HL-60/S4 treated with phorbol 12-myristate 13-acetate at 8.2 ng/mL for 4 days and 3 days (cell line): Measurements from ENCODE around the gene WWOX.

ENCODE experiments used
- in situ Hi-C: fragments of 300-500 bp; cut with MboI; formaldehyde crosslinking; loops from 2 replicates; pipeline ENCODE4 v1.15.0; 2022; ENCODE audit warnings: low sequenced_read_pairs

Gene WWOX

GRCh38 chr16:79131321-79132075 lies 1032.0 kb downstream of the WWOX start:
- in situ Hi-C loops, result no loop called here

- in situ Hi-C loops, result no loop called here
Observed at GRCh38 chr16:79132701-79133100, 1033.2 kb downstream of the WWOX start.

DNA sequence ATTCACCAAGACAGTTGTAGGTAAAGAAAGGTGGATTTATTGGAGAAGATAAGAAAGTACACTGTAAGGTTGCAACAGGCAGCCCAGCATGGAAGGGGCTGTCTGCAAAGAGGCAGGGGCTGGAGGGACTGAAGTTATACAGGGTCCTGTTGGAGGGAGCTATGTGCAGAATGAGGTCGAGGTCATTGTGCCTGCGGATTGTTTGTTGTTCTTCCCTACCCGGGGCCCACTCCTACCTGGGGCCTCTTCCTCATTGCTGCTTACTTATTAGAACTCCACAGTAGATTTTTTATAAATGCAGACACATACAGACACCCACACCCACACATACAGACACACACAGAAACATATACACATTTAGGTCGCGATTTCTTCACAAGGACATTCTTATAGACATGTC lies 1034.8 kb downstream of the WWOX start:
- in situ Hi-C loops, result no loop called here

GRCh38 chr16:79136955-79137354 lies 1037.5 kb downstream of the WWOX start:
- in situ Hi-C loops, result no loop called here

- in situ Hi-C loops, result no loop called here
Observed at GRCh38 chr16:79137426-79137939, 1038.0 kb downstream of the WWOX start.

- in situ Hi-C loops, result no loop called here
Observed at GRCh38 chr16:79139799-79140198, 1040.3 kb downstream of the WWOX start.

DNA sequence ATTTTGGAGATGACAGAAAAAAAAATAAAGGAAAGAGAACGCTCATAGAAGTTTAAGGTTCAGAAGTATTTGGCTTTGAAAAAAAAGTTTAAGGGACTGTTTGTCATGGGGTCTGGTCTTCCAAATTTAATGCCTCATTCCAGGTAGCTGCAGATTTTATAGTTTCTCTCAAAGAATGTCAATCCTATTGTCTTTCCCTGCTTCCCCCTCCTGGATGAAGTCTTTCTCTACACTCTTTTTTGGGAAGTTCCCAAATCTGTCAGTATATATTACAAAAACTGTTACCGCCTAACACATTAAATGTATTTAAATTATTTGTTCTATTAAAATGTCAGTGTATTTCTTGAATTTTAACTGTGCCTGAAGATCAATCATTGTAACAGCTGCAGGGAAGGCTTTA lies 1043.6 kb downstream of the WWOX start:
- in situ Hi-C loops, result no loop called here

DNA sequence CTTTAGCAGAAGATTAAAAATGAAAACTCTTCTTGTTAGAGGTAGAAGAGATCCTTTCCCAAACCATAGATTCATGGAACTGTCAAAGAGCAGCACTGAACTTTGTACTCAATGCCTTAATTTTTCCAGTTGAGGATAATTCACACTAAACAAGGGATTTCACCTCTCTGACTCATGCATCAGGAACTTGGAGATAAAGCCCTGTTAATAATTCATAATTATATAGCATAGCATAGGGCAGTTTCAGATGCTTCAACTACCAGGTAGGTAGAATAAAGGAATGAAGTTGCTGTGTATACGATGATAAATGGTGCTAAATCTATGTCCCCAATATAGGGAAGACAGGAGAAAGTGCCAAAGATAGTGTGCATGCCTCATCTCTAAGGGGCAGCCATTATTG lies 1050.7 kb downstream of the WWOX start:
- in situ Hi-C loops, result no loop called here

DNA sequence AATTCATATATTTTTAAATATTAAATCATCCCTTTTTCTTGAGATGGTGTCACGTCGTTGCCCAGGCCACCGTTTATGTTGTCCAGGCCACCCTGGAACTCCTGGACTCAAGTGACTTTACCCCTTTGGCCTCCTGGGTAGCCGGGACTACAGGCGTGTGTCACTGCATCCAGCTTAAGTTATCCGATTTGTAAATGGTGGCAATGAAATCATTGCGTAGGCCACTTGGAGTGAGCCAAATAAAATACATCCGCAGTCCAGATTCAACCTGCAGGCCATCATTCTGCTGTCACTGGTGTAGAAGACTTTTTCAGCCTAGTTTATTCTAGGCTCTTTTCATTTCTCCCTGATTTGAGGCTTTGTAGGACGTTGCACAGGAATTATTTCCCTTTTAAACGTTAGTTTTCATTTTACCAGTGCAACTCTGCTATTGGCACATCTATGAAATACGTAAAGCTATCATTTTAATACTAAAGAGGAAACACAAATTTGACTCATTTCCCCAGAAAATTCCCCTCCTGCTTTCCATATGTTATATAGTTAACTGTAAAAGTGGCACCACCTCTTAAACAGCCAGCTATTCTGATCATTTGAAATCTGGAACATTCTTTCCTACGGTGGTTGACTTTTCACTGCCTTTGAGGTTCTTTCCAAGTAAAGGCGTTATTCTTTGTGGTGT lies 1051.3 kb downstream of the WWOX start:
- in situ Hi-C loops, result no loop called here

DNA sequence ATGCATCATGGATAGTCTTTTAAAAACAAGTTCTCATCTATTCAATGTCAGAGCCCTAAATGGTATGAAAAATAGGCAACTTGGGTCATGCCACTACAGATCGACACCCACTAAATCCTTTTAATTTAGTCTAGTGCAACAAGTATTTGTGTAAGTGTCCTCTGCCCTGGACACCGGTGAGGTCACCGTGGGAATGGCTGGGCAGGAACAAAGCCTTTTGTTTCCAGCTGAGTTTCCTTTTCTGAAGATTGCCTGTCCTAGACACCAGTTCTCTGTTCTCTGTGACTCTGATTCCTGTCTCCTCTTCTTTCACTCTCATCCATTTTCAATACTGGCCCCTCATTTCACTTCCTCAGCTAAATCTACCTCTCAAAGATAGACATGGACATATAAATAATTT lies 1054.6 kb downstream of the WWOX start:
- in situ Hi-C loops, result no loop called here

- in situ Hi-C loops, result no loop called here
Observed at GRCh38 chr16:79155471-79155870, 1056.0 kb downstream of the WWOX start.

GRCh38 chr16:79155904-79156303 lies 1056.5 kb downstream of the WWOX start:
- in situ Hi-C loops, result no loop called here

GRCh38 chr16:79156761-79157160 lies 1057.3 kb downstream of the WWOX start:
- in situ Hi-C loops, result no loop called here

DNA sequence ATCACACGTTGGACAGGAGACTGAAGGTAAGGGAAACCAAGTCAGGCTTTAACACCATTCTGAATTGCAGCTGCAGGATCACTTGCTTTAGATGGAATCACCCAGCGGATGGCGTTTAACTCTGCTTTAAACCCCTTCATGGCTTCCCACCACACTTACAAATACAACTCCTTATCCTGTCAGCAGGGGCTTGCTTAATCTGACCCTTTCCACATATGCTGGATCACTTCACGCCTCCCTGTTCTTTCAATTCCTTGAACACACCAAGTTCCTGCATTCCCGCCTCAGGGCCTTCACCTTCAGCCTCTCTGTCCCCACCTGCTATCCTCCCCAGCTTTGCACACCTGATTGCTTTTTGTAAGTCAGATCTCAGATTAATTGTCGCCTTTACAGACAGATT lies 1058.9 kb downstream of the WWOX start:
- in situ Hi-C loops, result no loop called here

- in situ Hi-C loops, result no loop called here
Observed at GRCh38 chr16:79159261-79160049, 1060.0 kb downstream of the WWOX start.

DNA sequence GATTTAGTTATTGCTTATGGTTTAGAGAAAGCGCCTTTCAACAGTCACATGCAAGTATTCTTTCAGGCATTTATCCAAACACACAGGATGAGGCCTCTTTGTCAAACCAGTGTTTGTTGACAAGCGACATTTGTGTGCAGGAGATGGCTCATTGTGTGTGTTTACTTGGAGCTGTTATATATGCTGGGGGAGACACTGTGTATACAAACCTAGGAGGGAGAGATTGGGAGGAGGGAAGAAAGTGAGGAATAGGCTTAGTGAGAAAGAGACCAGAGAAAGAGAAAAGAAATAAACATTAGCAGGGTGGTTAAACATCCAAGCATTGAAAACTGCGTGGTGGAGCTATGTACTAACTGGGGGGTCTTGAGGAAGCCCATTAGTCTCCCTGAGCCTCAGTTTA lies 1063.5 kb downstream of the WWOX start:
- in situ Hi-C loops, result no loop called here

DNA sequence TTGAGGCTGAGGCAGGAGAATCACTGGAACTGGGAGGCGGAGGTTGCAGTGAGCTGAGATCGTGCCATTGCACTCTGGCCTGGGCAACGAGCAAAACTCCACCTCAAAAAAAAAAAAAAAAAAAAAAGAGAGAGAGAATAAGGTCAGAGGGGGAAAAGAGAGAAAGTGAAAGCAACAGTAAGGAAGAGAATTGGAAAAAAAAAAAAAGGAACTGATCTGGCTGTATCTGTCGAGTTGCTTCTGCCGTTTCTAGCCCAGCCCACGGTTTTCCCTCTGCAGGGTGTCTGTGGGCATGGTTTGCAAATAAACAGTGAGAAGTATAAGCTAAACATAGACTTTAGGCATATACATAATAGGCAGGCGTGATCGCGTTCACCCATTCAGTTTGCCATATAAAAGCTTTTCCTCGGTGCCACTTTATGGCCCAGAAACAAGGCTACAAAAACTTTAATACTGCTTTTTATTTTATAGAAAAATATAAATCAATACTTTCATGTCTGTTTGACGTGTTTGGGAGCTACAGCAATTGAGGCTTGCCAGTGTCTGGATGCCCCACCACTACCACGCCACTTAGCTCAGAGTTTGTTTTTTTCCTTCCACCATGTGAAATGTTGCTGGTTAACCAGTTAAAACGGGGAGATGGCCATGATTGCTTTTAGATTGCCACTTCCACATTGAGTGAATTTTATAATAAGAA lies 1064.4 kb downstream of the WWOX start:
- in situ Hi-C loops, result no loop called here

GRCh38 chr16:79164388-79164995 lies 1065.0 kb downstream of the WWOX start:
- in situ Hi-C loops, result no loop called here

DNA sequence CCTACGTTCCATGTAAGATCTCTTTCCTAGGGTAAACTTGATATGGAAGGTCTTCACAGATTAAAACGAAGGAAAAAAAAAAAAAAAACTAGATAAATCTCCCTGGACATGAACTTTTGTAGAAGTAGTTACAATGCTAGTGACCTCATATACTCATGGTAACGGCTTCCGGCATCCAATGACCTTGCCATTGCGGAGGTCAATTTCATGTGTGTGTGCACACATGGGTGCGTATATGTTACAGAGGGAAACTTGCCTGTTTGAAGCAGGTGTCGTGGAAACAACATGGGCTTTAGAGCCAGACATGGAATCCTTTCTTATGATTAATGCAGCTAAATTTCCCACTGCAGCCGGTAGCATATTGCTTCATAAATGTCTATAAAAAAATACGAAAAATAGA lies 1065.6 kb downstream of the WWOX start:
- in situ Hi-C loops, result no loop called here

GRCh38 chr16:79165506-79165905 lies 1066.1 kb downstream of the WWOX start:
- in situ Hi-C loops, result no loop called here

DNA sequence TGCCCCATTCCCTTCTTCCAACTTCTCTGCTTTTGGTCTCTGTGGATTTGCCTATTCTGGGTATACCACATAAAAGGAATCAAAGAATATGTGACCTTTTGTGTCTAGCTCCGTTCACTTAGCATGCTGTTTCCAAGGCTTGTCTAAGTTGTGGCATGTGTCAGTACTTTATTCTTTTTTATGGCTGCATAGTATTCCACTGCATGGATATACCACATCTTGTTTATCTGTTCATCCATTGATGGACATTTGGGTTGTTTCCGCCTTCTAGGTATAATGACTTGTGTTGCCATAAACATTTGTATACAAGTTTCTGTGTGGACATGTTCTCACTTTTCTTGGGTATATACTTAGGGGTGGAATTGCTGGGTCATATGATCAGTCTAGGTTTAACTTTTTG lies 1068.4 kb downstream of the WWOX start:
- in situ Hi-C loops, result no loop called here
